Parathyroid adenoma (tissue), 2 donors: Measurements from ENCODE around the gene HLF.

ENCODE experiments used
- H2AFZ ChIP-seq: fragments of 300-600 bp; sonication (generic); one replicate; pipeline ENCODE4 v1.7.0; 2017; ENCODE audit warnings: antibody characterized with exemption, mild to moderate bottlenecking
- H3K27ac ChIP-seq: fragments of 300-600 bp; sonication (generic); one replicate; pipeline ENCODE4 v1.7.0; 2017
- H3K27me3 ChIP-seq: fragments of 300-600 bp; sonication (generic); one replicate; pipeline ENCODE4 v1.7.0; 2017; ENCODE audit warnings: low read length; ENCODE audit not compliant: control insufficient read depth, insufficient read depth
- H3K36me3 ChIP-seq: fragments of 300-600 bp; sonication (generic); one replicate; pipeline ENCODE4 v1.7.0; 2017; ENCODE audit warnings: low read length; ENCODE audit not compliant: control insufficient read depth, insufficient read depth
- H3K4me1 ChIP-seq: fragments of 300-600 bp; sonication (generic); one replicate; pipeline ENCODE4 v1.7.0; 2017; ENCODE audit warnings: control low read depth
- H3K4me2 ChIP-seq: fragments of 300-600 bp; sonication (generic); one replicate; pipeline ENCODE4 v1.7.0; 2017; ENCODE audit warnings: low read length
- H3K4me3 ChIP-seq: fragments of 300-600 bp; sonication (generic); one replicate; pipeline ENCODE4 v1.7.0; 2017; ENCODE audit warnings: low read depth, low read length
- H3K79me2 ChIP-seq: fragments of 300-600 bp; sonication (generic); one replicate; pipeline ENCODE4 v1.7.0; 2017; ENCODE audit warnings: control low read depth
- H3K9ac ChIP-seq: fragments of 300-600 bp; sonication (generic); one replicate; pipeline ENCODE4 v1.7.0; 2017; ENCODE audit warnings: mild to moderate bottlenecking
- H3K9me3 ChIP-seq: fragments of 300-600 bp; sonication (generic); one replicate; pipeline ENCODE4 v1.7.0; 2017; ENCODE audit warnings: low read length; ENCODE audit not compliant: control insufficient read depth
- CTCF ChIP-seq: fragments of 300-600 bp; sonication (generic); IDR thresholded peaks from one replicate; pipeline ENCODE4 v1.7.0; 2017; ENCODE audit warnings: antibody characterized with exemption, mild to moderate bottlenecking
- donor health status: primary hyperparathyroidism.

The HLF gene

GRCh38 chr17:55308613-55309391 lies 44.0 kb downstream of the HLF start:
- Histone ChIP-seq H3K4me2 (no peak overlapping the region), H3K27ac (no peak overlapping the region), H3K27me3 (no peaks in the 10 kb centered on the region), H3K9ac (no peak overlapping the region), H3K36me3 (no peaks in the 10 kb centered on the region), H3K9me3 (no peaks in the 10 kb centered on the region), H2AFZ (no peak overlapping the region), H3K4me1 (no peaks in the 10 kb centered on the region), H3K79me2 (no peaks in the 10 kb centered on the region), H3K4me3 (no peak overlapping the region)
- TF ChIP-seq CTCF = no peak

GRCh38 chr17:55311767-55312375 lies 47.1 kb downstream of the HLF start:
- H3K4me2 ChIP-seq = no peak overlapping the region
- no peaks in the 10 kb centered on the region for H3K4me1 ChIP-seq
- H3K36me3 ChIP-seq = no peaks in the 10 kb centered on the region
- H3K9ac ChIP-seq = no peak overlapping the region
- TF ChIP-seq CTCF = no peak
- H3K79me2 ChIP-seq = no peaks in the 10 kb centered on the region
- H3K27ac ChIP-seq = no peak overlapping the region
- H2AFZ ChIP-seq = no peak overlapping the region
- H3K4me3 ChIP-seq = no peak overlapping the region
- H3K9me3 ChIP-seq = no peaks in the 10 kb centered on the region
- H3K27me3 ChIP-seq = no peaks in the 10 kb centered on the region

- no peaks in the 10 kb centered on the region for H3K4me1 ChIP-seq
- H2AFZ ChIP-seq = no peak overlapping the region
- H3K27ac ChIP-seq = no peak overlapping the region
- no peaks in the 10 kb centered on the region for H3K36me3 ChIP-seq
- no peaks in the 10 kb centered on the region for H3K79me2 ChIP-seq
- H3K4me2 ChIP-seq = no peak overlapping the region
- no peaks in the 10 kb centered on the region for H3K9me3 ChIP-seq
- no peak for TF ChIP-seq CTCF
- H3K27me3 ChIP-seq = no peaks in the 10 kb centered on the region
- H3K4me3 ChIP-seq = no peak overlapping the region
- H3K9ac ChIP-seq = no peak overlapping the region
Measured at GRCh38 chr17:55312852-55313251, 48.1 kb downstream of the HLF start.

- Histone ChIP-seq H3K4me3 (no peak overlapping the region), H3K36me3 (no peaks in the 10 kb centered on the region), H3K9me3 (no peaks in the 10 kb centered on the region), H3K9ac (no peak overlapping the region), H2AFZ (no peak overlapping the region), H3K4me2 (no peak overlapping the region), H3K27me3 (no peaks in the 10 kb centered on the region), H3K27ac (no peak overlapping the region), H3K4me1 (no peaks in the 10 kb centered on the region), H3K79me2 (no peaks in the 10 kb centered on the region)
- no peak for TF ChIP-seq CTCF
Measured at GRCh38 chr17:55314061-55314783, 49.5 kb downstream of the HLF start.
